Activated CD8-positive, alpha-beta T cell treated with anti-CD3 and anti-CD28 coated beads, Interleukin-2, amount 10 ng/mL, durations not matched to agents 7 days and 5 days (primary cell): ENCODE data around the gene CPLX4. TPM values are rescaled to one million over a fixed set of nuclear protein-coding genes. Genes with fewer than 3 reads are reported as not detected.

ENCODE experiments used
- ATAC-seq: fragments of 150-1000 bp; cut with Tn5 transposase; one replicate; pipeline ENCODE4 v1.10.0; 2021; ENCODE audit warnings: moderate library complexity
- CTCF ChIA-PET: fragments of 350-600 bp; sonication (Branson Sonifier 250); formaldehyde crosslinking; loops from one replicate; lab custom pipeline; 2021; ENCODE audit warnings: antibody characterized with exemption; lab: Charles Lee
- POLR2A ChIA-PET: fragments of 350-600 bp; sonication (Branson Sonifier 250); formaldehyde crosslinking; loops from one replicate; lab custom pipeline; 2021; ENCODE audit warnings: antibody characterized with exemption; lab: Charles Lee
- DNase-seq: peaks from one replicate; pipeline ENCODE4 v3.0.0-alpha.2; 2020
- H3K27ac Mint-ChIP-seq: one replicate; pipeline ENCODE4 v1.8.0; 2021; ENCODE audit warnings: mild to moderate bottlenecking, mixed read lengths
- H3K27me3 Mint-ChIP-seq: one replicate; pipeline ENCODE4 v1.8.0; 2021; ENCODE audit warnings: low read depth, mixed read lengths
- H3K36me3 Mint-ChIP-seq: one replicate; pipeline ENCODE4 v1.8.0; 2021; ENCODE audit warnings: low read depth, mixed read lengths
- H3K4me1 Mint-ChIP-seq: one replicate; pipeline ENCODE4 v1.8.0; 2021; ENCODE audit warnings: low read depth, mixed read lengths
- H3K4me3 Mint-ChIP-seq: one replicate; pipeline ENCODE4 v1.8.0; 2021; ENCODE audit warnings: mild to moderate bottlenecking, mixed read lengths
- H3K9me3 Mint-ChIP-seq: one replicate; pipeline ENCODE4 v1.8.0; 2022; ENCODE audit warnings: mixed read lengths; ENCODE audit not compliant: insufficient read depth
- total RNA-seq, 2 experiments: library from RNA; stranded (reverse); gene quantifications; one replicate each; pipeline ENCODE4 v1.2.3, GENCODE V29; 2021

CPLX4 gene
- total RNA-seq, 2 experiments from 2014 or later, result not detected

GRCh38 chr18:59305295-59305694, 13.2 kb downstream of the CPLX4 start:
- no peak for ATAC-seq
- POLR2A ChIA-PET, result no interaction called here
- Mint-ChIP-seq H3K27ac (no peak overlapping the region), H3K9me3 (no peaks in the 10 kb centered on the region), H3K27me3 (peaks cover 27% of the 10 kb centered on the region), H3K4me1 (peaks cover 7% of the 10 kb centered on the region), H3K36me3 (no peaks in the 10 kb centered on the region), H3K4me3 (no peak overlapping the region)
- no peak for DNase-seq
- CTCF ChIA-PET, result no interaction called here

- Mint-ChIP-seq H3K27ac (no peak overlapping the region), H3K36me3 (no peaks in the 10 kb centered on the region), H3K9me3 (no peaks in the 10 kb centered on the region), H3K4me1 (peaks cover 7% of the 10 kb centered on the region), H3K4me3 (no peak overlapping the region), H3K27me3 (peaks cover 22% of the 10 kb centered on the region)
- no peak for DNase-seq
- ChIA-PET CTCF (interaction anchor here (1.2 to 5.3 kb wide), 3 partner anchors 11 to 99 kb away, joined by 3 to 38 read pairs (median 8); no protein-coding TSS in a partner anchor), POLR2A (interaction anchor here (0.6 kb wide), 1 partner anchor 16 kb away, joined by 3 read pairs; no protein-coding TSS in a partner anchor)
- no peak for ATAC-seq
Observed at GRCh38 chr18:59303656-59304195, 14.7 kb downstream of the CPLX4 start.

- Mint-ChIP-seq H3K4me3 (no peak overlapping the region), H3K36me3 (no peaks in the 10 kb centered on the region), H3K9me3 (no peaks in the 10 kb centered on the region), H3K4me1 (peaks cover 7% of the 10 kb centered on the region), H3K27ac (no peak overlapping the region), H3K27me3 (peaks cover 22% of the 10 kb centered on the region)
- CTCF ChIA-PET, result interaction anchor here (1.2 to 5.3 kb wide), 3 partner anchors 53 to 100 kb away, joined by 4 to 38 read pairs (median 8); no protein-coding TSS in a partner anchor
- POLR2A ChIA-PET, result no interaction called here
- ATAC-seq (no peak), DNase-seq (no peak)
Observed at GRCh38 chr18:59303006-59303405, 15.4 kb downstream of the CPLX4 start.

- DNase-seq (no peak), ATAC-seq (no peak)
- POLR2A ChIA-PET, result no interaction called here
- no peaks in the 10 kb centered on the region for H3K9me3 Mint-ChIP-seq
- H3K27me3 Mint-ChIP-seq, result peaks cover 21% of the 10 kb centered on the region
- peaks cover 7% of the 10 kb centered on the region for H3K4me1 Mint-ChIP-seq
- CTCF ChIA-PET, result interaction anchor here (1.2 to 5.3 kb wide), 3 partner anchors 53 to 101 kb away, joined by 4 to 38 read pairs (median 8); no protein-coding TSS in a partner anchor
- H3K27ac Mint-ChIP-seq, result no peak overlapping the region
- no peaks in the 10 kb centered on the region for H3K36me3 Mint-ChIP-seq
- H3K4me3 Mint-ChIP-seq, result no peak overlapping the region
Observed at GRCh38 chr18:59301929-59302328, 16.5 kb downstream of the CPLX4 start.

- Mint-ChIP-seq H3K36me3 (no peaks in the 10 kb centered on the region), H3K4me1 (peaks cover 7% of the 10 kb centered on the region), H3K4me3 (no peak overlapping the region), H3K9me3 (no peaks in the 10 kb centered on the region), H3K27ac (no peak overlapping the region), H3K27me3 (peaks cover 17% of the 10 kb centered on the region)
- ATAC-seq (peak; percentile 44), DNase-seq (no peak)
- POLR2A ChIA-PET, result no interaction called here
- CTCF ChIA-PET, result interaction anchor here (0.9 to 5.3 kb wide), 4 partner anchors 8 to 102 kb away, joined by 3 to 38 read pairs (median 4); no protein-coding TSS in a partner anchor
Observed at GRCh38 chr18:59300676-59301285, 17.7 kb downstream of the CPLX4 start.

GRCh38 chr18:59298871-59299270, 19.6 kb downstream of the CPLX4 start:
- ChIA-PET CTCF (interaction anchor here (1.0 kb wide), 1 partner anchor 103 kb away, joined by 3 read pairs; no protein-coding TSS in a partner anchor), POLR2A (no interaction called here)
- ATAC-seq, result no peak
- no peaks in the 10 kb centered on the region for H3K9me3 Mint-ChIP-seq
- no peak for DNase-seq
- no peak overlapping the region for H3K27ac Mint-ChIP-seq
- H3K4me1 Mint-ChIP-seq, result peaks cover 7% of the 10 kb centered on the region
- no peaks in the 10 kb centered on the region for H3K36me3 Mint-ChIP-seq
- peaks cover 19% of the 10 kb centered on the region for H3K27me3 Mint-ChIP-seq
- H3K4me3 Mint-ChIP-seq, result no peak overlapping the region

- no peak overlapping the region for H3K27ac Mint-ChIP-seq
- ATAC-seq (no peak), DNase-seq (no peak)
- H3K4me1 Mint-ChIP-seq, result no peaks in the 10 kb centered on the region
- POLR2A ChIA-PET, result no interaction called here
- no peaks in the 10 kb centered on the region for H3K36me3 Mint-ChIP-seq
- no peaks in the 10 kb centered on the region for H3K9me3 Mint-ChIP-seq
- H3K27me3 Mint-ChIP-seq, result peaks cover 38% of the 10 kb centered on the region
- CTCF ChIA-PET, result interaction anchor here (1.2 to 1.6 kb wide), 2 partner anchors 15 to 109 kb away, joined by 3 to 4 read pairs; no protein-coding TSS in a partner anchor
- H3K4me3 Mint-ChIP-seq, result no peak overlapping the region
Observed at GRCh38 chr18:59293317-59293716, 25.1 kb downstream of the CPLX4 start.

- H3K4me1 Mint-ChIP-seq, result no peaks in the 10 kb centered on the region
- H3K9me3 Mint-ChIP-seq, result no peaks in the 10 kb centered on the region
- ATAC-seq (no peak), DNase-seq (no peak)
- ChIA-PET POLR2A (no interaction called here), CTCF (no interaction called here)
- H3K27ac Mint-ChIP-seq, result no peak overlapping the region
- peaks cover 42% of the 10 kb centered on the region for H3K27me3 Mint-ChIP-seq
- no peak overlapping the region for H3K4me3 Mint-ChIP-seq
- H3K36me3 Mint-ChIP-seq, result no peaks in the 10 kb centered on the region
Observed at GRCh38 chr18:59286341-59286740, 32.1 kb downstream of the CPLX4 start.

GRCh38 chr18:59282341-59282740, 36.1 kb downstream of the CPLX4 start:
- H3K4me1 Mint-ChIP-seq, result no peaks in the 10 kb centered on the region
- CTCF ChIA-PET, result no interaction called here
- H3K4me3 Mint-ChIP-seq, result no peak overlapping the region
- no peak for ATAC-seq
- H3K36me3 Mint-ChIP-seq, result no peaks in the 10 kb centered on the region
- H3K9me3 Mint-ChIP-seq, result no peaks in the 10 kb centered on the region
- POLR2A ChIA-PET, result no interaction called here
- DNase-seq, result no peak
- H3K27me3 Mint-ChIP-seq, result peaks cover 42% of the 10 kb centered on the region
- no peak overlapping the region for H3K27ac Mint-ChIP-seq

GRCh38 chr18:59279722-59280121, 38.7 kb downstream of the CPLX4 start:
- Mint-ChIP-seq H3K36me3 (no peaks in the 10 kb centered on the region), H3K27me3 (peaks cover 46% of the 10 kb centered on the region), H3K4me1 (no peaks in the 10 kb centered on the region), H3K4me3 (no peak overlapping the region), H3K9me3 (no peaks in the 10 kb centered on the region), H3K27ac (no peak overlapping the region)
- ATAC-seq (no peak), DNase-seq (no peak)
- ChIA-PET CTCF (interaction anchor here (0.8 to 1.9 kb wide), 3 partner anchors 123 to 512 kb away, joined by 3 to 8 read pairs (median 3); no protein-coding TSS in a partner anchor), POLR2A (no interaction called here)

GRCh38 chr18:59279193-59279592, 39.3 kb downstream of the CPLX4 start:
- ChIA-PET POLR2A (no interaction called here), CTCF (interaction anchor here (0.8 to 1.9 kb wide), 3 partner anchors 123 to 511 kb away, joined by 3 to 8 read pairs (median 3); no protein-coding TSS in a partner anchor)
- ATAC-seq (no peak), DNase-seq (no peak)
- no peak overlapping the region for H3K27ac Mint-ChIP-seq
- H3K4me1 Mint-ChIP-seq, result no peaks in the 10 kb centered on the region
- H3K4me3 Mint-ChIP-seq, result no peak overlapping the region
- H3K9me3 Mint-ChIP-seq, result no peaks in the 10 kb centered on the region
- no peaks in the 10 kb centered on the region for H3K36me3 Mint-ChIP-seq
- H3K27me3 Mint-ChIP-seq, result peaks cover 49% of the 10 kb centered on the region

- CTCF ChIA-PET, result interaction anchor here (0.8 to 1.9 kb wide), 3 partner anchors 124 to 511 kb away, joined by 3 to 8 read pairs (median 3); no protein-coding TSS in a partner anchor
- no peak for ATAC-seq
- POLR2A ChIA-PET, result no interaction called here
Observed at GRCh38 chr18:59278793-59279192, 39.7 kb downstream of the CPLX4 start.

More at GRCh38 chr18:59278793-59279192, 39.7 kb downstream of the CPLX4 start:
- DNase-seq, result no peak
- Mint-ChIP-seq H3K4me3 (no peak overlapping the region), H3K36me3 (no peaks in the 10 kb centered on the region), H3K9me3 (no peaks in the 10 kb centered on the region), H3K27me3 (peaks cover 52% of the 10 kb centered on the region), H3K27ac (no peak overlapping the region), H3K4me1 (peaks cover 2% of the 10 kb centered on the region)
